Measurements from ENCODE around the gene MANF.
"Not testable (repeated sequence)": the region's sequence is repeated elsewhere in the genome, so short reads cannot be mapped to it uniquely, and the experiment has no call there.

MANF gene

GRCh38 chr3:51384726-51385473 is at the start of gene MANF:
Gene MANF (plus strand): TSS chr3:51385291. CDS start chr3:51385343, 52 bp downstream.
- peak; percentile 96 for DNase-seq
- peak; percentile 97 for ATAC-seq

- ATAC-seq (no peak), DNase-seq (no peak)
These were observed 48.8 kb upstream of the MANF start for GRCh38 chr3:51336261-51336660.

- ATAC-seq: no peak
These were observed 47.4 kb upstream of the MANF start for GRCh38 chr3:51337666-51338065.

DNA sequence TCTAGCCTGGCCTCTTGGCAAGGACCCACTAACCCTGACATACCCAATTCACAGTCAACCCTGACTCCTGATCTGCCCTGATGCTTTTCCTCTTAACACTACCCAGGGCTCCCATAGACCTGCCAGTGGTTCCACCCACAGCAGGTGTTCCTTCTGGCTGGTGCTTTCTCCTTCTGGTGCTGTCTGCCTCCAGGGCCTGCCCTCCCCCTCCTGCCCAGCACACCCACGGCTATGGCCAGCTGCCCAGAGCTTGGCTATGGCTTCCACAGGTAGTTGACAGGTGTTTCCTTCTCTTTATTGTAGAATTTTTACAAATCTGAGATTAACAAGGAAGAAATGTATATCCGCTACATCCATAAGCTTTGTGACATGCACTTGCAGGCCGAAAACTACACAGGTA is 46.5 kb upstream of the MANF start:
- no peak for ATAC-seq
- DNase-seq: no peak

More at GRCh38 chr3:51337666-51338065, 47.4 kb upstream of the MANF start:
- no peak for DNase-seq

DNA sequence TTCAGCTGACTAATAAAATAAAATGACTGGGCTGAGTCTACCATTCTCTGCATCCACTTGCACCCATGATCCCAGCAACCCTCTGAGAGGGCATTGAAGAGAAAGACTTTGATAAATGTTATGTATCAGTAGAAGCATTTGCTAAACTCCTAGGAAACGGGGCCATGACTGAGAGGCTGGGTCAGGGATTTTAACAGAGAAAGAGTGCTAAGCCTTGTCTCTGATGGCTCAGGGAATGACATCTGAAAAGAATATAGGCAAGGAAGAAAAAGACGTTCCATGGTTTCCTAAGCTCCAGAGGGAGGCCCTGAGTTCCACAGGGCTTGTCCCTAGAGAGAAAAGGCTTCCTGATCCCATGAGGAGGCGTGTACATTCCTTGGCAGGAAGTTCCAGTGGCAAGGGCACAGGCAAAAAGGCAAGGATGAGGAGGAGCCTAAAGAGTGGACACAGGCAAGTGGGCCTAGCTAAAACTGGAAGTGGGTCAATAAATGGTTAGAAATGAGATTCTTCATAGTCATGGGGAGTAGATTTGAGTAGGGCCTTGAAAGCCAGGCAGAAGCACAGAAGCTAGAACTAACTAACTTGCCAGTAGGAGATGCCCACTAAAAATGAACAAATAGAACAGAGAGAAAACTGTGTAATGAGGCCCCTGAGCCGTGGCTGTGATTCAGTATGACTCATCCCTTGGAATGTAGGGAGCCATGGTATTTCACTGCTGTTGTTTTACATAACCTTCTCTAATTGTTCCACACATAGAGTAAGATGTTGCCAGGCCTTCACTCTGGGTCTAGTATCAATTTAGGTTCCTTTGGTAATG is 44.9 kb upstream of the MANF start:
- no peak for DNase-seq
- ATAC-seq: peak; percentile 47

GRCh38 chr3:51340989-51341636 is 44.0 kb upstream of the MANF start:
- ATAC-seq (no peak), DNase-seq (no peak)

DNA sequence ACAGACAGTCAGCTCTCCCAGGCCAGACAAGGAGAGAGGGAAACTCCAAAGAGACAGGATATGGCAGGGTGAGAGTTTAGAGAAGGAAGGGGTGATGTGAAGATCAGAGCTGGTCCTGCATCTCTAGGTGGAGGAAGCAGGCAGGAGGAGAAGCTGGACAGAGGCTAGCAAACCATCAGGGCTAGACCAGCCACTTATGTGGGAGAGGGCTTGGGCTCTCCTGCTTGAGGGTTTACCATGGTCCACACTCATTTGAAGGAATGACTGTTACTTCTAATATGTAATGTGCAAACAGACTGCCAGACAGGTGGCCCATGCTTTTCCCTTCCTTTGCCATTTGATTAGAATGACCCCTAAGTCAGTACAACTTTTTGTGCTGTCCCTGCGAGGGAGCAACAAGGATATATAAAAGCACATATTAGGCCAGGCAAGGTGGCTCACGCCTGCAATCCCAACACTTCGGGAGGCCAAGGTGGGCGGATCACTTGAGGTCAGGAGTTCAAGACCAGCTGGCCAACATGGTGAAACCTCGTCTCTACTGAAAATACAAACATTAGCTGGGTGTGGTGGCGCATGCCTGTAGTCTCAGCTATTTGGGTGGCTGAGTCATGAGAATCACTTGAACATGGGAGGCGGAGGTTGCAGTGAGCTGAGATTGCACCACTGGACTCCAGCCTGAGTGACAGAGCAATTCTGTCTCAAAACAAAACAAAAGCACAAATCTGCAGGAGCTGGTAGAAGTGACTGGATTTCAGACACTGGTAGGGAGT is 41.0 kb upstream of the MANF start:
- DNase-seq (no peak), ATAC-seq (no peak)

DNA sequence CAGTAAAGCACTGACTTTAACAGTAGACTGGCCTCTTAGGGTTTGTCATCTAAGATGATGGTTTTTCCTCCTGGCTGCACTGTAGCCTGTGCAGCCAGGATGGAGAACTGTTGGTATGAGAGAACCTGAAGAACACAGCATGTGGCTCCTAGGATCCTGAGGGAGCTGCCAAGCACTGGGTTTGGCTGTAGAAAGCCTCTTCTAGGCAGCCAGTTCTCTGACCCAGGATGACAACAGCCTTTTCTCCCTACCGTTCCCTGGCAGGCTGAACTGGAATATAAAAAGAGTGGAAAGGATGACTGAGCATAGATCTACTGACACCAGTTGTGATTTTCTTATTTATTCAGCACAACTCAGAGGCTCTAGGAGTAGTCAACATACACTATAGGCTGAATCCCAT is 34.3 kb upstream of the MANF start:
- ATAC-seq: no peak
- DNase-seq: no peak

- no peak for ATAC-seq
- no peak for DNase-seq
These were observed 32.0 kb upstream of the MANF start for GRCh38 chr3:51353131-51353530.

- DNase-seq (no peak), ATAC-seq (no peak)
These were observed 31.4 kb upstream of the MANF start for GRCh38 chr3:51353691-51354090.

DNA sequence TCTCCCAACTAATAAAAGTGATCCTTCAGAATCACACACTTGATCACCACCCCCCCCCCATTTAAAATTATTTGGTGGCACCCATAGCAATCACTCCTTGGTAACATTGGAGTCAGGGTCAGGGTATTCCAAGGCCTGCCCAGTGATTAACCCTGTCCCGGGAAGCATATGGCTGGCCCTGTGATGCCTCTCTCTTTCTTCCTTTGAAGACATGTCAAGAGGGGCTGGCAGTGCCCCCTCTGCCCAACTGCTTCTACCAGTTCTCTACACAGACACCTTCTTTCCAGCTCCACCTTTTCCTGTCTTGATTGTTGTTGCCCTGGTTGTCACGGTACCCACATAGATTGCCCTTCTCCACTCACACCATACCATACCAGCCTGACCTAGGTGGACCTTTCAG is 30.9 kb upstream of the MANF start:
- no peak for ATAC-seq

GRCh38 chr3:51354731-51355615 is 30.1 kb upstream of the MANF start:
- no peak for ATAC-seq

More for the DNA sequence above, 30.9 kb upstream of the MANF start:
- DNase-seq: no peak

GRCh38 chr3:51355891-51356578 is 29.1 kb upstream of the MANF start:
- DNase-seq (no peak), ATAC-seq (no peak)

More at GRCh38 chr3:51354731-51355615, 30.1 kb upstream of the MANF start:
- no peak for DNase-seq

DNA sequence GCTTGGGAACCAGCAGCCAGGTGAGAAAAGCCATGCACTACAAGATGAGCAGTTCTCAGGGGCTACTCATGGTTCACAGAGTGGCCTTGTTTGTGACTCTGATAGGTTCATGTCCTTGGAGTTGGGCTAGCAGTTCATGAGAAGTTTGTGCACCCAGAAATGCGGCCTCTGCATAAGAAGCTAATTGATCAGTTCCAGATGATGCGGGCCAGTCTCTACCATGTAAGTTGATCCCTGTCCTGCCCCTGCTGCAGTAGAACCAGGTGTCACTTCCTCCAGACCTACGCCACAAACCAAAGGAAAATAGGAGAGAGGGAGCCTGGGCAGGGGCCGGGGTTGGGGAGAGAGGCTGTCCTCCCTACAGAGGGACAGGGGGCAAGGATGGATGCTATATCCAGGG is 27.2 kb upstream of the MANF start:
- ATAC-seq (no peak), DNase-seq (no peak)

GRCh38 chr3:51358981-51359380 is 26.1 kb upstream of the MANF start:
- ATAC-seq (no peak), DNase-seq (no peak)

- ATAC-seq (no peak), DNase-seq (no peak)
These were observed 24.3 kb upstream of the MANF start for GRCh38 chr3:51360806-51361205.

GRCh38 chr3:51361746-51362145 is 23.3 kb upstream of the MANF start:
- ATAC-seq: no peak
- no peak for DNase-seq

- DNase-seq: no peak
- no peak for ATAC-seq
These were observed 22.6 kb upstream of the MANF start for GRCh38 chr3:51362476-51362875.

- not testable (repeated sequence) for DNase-seq, ATAC-seq
These were observed 16.8 kb upstream of the MANF start for GRCh38 chr3:51368276-51368675.

DNA sequence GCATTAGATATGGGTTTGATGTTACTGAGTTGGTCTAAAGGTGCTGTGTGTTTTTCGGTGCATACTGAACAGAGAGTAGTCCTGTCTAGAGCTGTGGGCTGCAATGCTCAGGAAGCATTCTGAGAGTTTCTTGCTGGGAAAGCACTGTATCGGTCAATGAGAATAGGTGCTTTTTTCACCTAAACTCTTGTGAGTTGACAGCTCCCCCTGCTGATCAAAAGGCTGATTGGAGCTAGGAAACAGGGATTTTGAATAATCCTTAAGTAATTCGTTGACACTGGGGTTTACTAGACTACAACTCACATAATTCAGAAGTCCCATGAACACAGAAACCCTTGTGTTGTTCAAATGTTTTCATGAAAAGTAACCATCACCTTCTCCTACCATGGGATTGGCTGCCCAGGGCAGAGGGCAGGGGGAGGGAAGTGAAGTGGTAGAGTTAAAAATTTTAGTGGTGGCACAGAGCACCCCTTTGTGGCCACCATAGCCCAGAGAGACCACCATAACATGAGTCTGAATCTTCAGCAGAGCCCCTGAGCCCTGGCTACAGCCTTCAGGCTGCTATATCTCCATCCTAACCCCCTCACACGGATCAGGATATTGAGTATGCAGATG is 13.0 kb upstream of the MANF start:
- ATAC-seq: no peak
- peak; percentile 66 for DNase-seq

All from stimulated activated naive CD8-positive, alpha-beta T cell treated with anti-CD3 and anti-CD28 coated beads, Interleukin-15, Interleukin-2, amounts not matched to agents 100 U/mL and 50 U/mL, for 24 hours (primary cell).